ENCODE results near the gene ITPK1. TPM values are rescaled to one million over a fixed set of nuclear protein-coding genes. Genes with fewer than 3 reads are reported as not detected.

The ITPK1 gene
- total RNA-seq, 4 donors from 2014 or later, result 132 to 172 (median 157) TPM

- peak overlapping the region in 2 of 4 donors; percentile 5 to 13 for H3K27ac ChIP-seq
- H3K27me3 ChIP-seq, result no peaks in the 10 kb centered on the region
- H3K4me3 ChIP-seq, result no peak overlapping the region
- H3K4me1 ChIP-seq, result no peaks in the 10 kb centered on the region
- H3K9me3 ChIP-seq, result no peaks in the 10 kb centered on the region
- no peak for DNase-seq
- TF ChIP-seq, protein P1, sequence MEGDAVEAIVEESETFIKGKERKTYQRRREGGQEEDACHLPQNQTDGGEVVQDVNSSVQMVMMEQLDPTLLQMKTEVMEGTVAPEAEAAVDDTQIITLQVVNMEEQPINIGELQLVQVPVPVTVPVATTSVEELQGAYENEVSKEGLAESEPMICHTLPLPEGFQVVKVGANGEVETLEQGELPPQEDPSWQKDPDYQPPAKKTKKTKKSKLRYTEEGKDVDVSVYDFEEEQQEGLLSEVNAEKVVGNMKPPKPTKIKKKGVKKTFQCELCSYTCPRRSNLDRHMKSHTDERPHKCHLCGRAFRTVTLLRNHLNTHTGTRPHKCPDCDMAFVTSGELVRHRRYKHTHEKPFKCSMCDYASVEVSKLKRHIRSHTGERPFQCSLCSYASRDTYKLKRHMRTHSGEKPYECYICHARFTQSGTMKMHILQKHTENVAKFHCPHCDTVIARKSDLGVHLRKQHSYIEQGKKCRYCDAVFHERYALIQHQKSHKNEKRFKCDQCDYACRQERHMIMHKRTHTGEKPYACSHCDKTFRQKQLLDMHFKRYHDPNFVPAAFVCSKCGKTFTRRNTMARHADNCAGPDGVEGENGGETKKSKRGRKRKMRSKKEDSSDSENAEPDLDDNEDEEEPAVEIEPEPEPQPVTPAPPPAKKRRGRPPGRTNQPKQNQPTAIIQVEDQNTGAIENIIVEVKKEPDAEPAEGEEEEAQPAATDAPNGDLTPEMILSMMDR (IDR thresholded peaks at IDR 0.05), result no peak
- no peak for TF ChIP-seq POLR2A (IDR thresholded peaks at IDR 0.05)
- H3K36me3 ChIP-seq, result peaks cover 0 to 35% (median 0%) of the 10 kb centered on the region in 3 donors
Observed at GRCh38 chr14:92993302-92993701, 122.4 kb downstream of the ITPK1 start.

DNA sequence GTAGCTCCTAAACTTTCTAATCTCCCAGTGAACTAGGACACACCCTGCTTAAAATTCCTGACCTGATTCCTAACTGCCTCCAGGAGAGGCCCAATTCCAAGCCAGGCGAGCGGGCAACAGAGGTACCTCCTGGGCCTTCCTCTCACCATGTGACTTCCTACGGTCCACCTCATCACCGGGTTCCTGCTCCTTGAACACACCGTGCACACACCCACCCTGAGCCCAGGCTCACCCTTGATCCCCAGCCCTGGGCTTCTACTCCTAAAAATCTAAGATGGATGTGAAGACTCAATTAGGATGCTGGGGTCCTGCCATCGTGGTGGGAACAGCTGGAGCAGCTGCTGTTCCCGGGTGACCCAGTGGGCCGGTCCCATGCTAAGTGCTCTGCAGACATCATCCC is 124.2 kb downstream of the ITPK1 start:
- H3K9me3 ChIP-seq, result no peaks in the 10 kb centered on the region
- peaks cover 0 to 7% (median 0%) of the 10 kb centered on the region in 4 donors for H3K4me1 ChIP-seq
- H3K27ac ChIP-seq, result no peak overlapping the region
- no peak overlapping the region for H3K4me3 ChIP-seq
- no peaks in the 10 kb centered on the region for H3K27me3 ChIP-seq
- H3K36me3 ChIP-seq, result peaks cover 0 to 31% (median 0%) of the 10 kb centered on the region in 3 donors
- TF ChIP-seq, protein P1 (IDR thresholded peaks at IDR 0.05), result no peak
- TF ChIP-seq POLR2A (IDR thresholded peaks at IDR 0.05), result no peak
- DNase-seq, result no peak

GRCh38 chr14:92990456-92991430 is 125.0 kb downstream of the ITPK1 start:
- Histone ChIP-seq H3K27ac (no peak overlapping the region), H3K27me3 (no peaks in the 10 kb centered on the region), H3K9me3 (no peaks in the 10 kb centered on the region), H3K36me3 (peaks cover 0 to 31% (median 0%) of the 10 kb centered on the region in 3 donors), H3K4me1 (peaks cover 0 to 15% (median 0%) of the 10 kb centered on the region in 4 donors), H3K4me3 (no peak overlapping the region)
- no peak for DNase-seq
- no peak for TF ChIP-seq POLR2A (IDR thresholded peaks at IDR 0.05)
- TF ChIP-seq, protein P1 (IDR thresholded peaks at IDR 0.05), result no peak

GRCh38 chr14:92988786-92989755 is 126.7 kb downstream of the ITPK1 start:
- Histone ChIP-seq H3K9me3 (no peaks in the 10 kb centered on the region), H3K27me3 (no peaks in the 10 kb centered on the region), H3K4me3 (no peak overlapping the region), H3K4me1 (peaks cover 0 to 16% (median 2%) of the 10 kb centered on the region in 4 donors), H3K36me3 (peaks cover 0 to 31% (median 0%) of the 10 kb centered on the region in 3 donors), H3K27ac (no peak overlapping the region)
- DNase-seq, result no peak
- TF ChIP-seq, protein P1 (IDR thresholded peaks at IDR 0.05), result no peak
- no peak for TF ChIP-seq POLR2A (IDR thresholded peaks at IDR 0.05)
